Nephron (organoid): ENCODE measurements around the gene SLPI.
A peak's percentile ranks its signal among the peaks of the same experiment; 100 is the strongest.

ENCODE experiments used
- H3K27ac Mint-ChIP-seq, 3 experiments: 2 replicates each; pipeline ENCODE4 v1.8.0; 2020; ENCODE audit warnings: mixed read lengths in 3 of 3, mild to moderate bottlenecking in 2 of 3, moderate library complexity in 1 of 3
- H3K27me3 Mint-ChIP-seq: 2 replicates; pipeline ENCODE4 v1.8.0; 2021; ENCODE audit warnings: low read depth, mild to moderate bottlenecking, moderate library complexity, mixed read lengths
- H3K36me3 Mint-ChIP-seq: 2 replicates; pipeline ENCODE4 v1.8.0; 2020; ENCODE audit warnings: low read depth, mixed read lengths
- H3K4me1 Mint-ChIP-seq: 2 replicates; pipeline ENCODE4 v1.8.0; 2020; ENCODE audit warnings: mixed read lengths
- H3K4me3 Mint-ChIP-seq, 3 experiments: 2 replicates each; pipeline ENCODE4 v1.8.0; 2020; ENCODE audit warnings: mild to moderate bottlenecking in 3 of 3, mixed read lengths in 3 of 3, moderate library complexity in 2 of 3
- H3K9me3 Mint-ChIP-seq: 2 replicates; pipeline ENCODE4 v1.8.0; 2020; ENCODE audit warnings: mixed read lengths
- CTCF ChIP-seq, 3 experiments: fragments of 200-600 bp; sonication (generic); IDR thresholded peaks; one replicate each; pipeline ENCODE4 v1.5.0; 2021; ENCODE audit warnings: antibody characterized with exemption in 3 of 3; ENCODE audit not compliant: unreplicated experiment in 3 of 3

SLPI gene

GRCh38 chr20:45291526-45291925 is 37.2 kb upstream of the SLPI start:
- peaks cover 6% of the 10 kb centered on the region for H3K9me3 Mint-ChIP-seq
- peak overlapping the region in 1 of 3 experiments; percentile 44 for H3K4me3 Mint-ChIP-seq
- H3K4me1 Mint-ChIP-seq: peaks cover 5% of the 10 kb centered on the region
- peaks cover 39% of the 10 kb centered on the region for H3K27me3 Mint-ChIP-seq
- TF ChIP-seq CTCF (IDR thresholded peaks at IDR 0.05; ENCODE audit: unreplicated experiment in 3 of 3): no peak
- no peaks in the 10 kb centered on the region for H3K36me3 Mint-ChIP-seq
- no peak overlapping the region for H3K27ac Mint-ChIP-seq

GRCh38 chr20:45290677-45291355 is 36.5 kb upstream of the SLPI start:
- no peaks in the 10 kb centered on the region for H3K36me3 Mint-ChIP-seq
- no peak overlapping the region for H3K27ac Mint-ChIP-seq
- H3K4me1 Mint-ChIP-seq: peaks cover 5% of the 10 kb centered on the region
- peak; percentile 80 to 86 (median 85) for TF ChIP-seq CTCF (IDR thresholded peaks at IDR 0.05; ENCODE audit: unreplicated experiment in 3 of 3)
- H3K27me3 Mint-ChIP-seq: peaks cover 42% of the 10 kb centered on the region
- H3K9me3 Mint-ChIP-seq: peaks cover 6% of the 10 kb centered on the region
- H3K4me3 Mint-ChIP-seq: peak overlapping the region in 2 of 3 experiments; percentile 15 to 24

- Mint-ChIP-seq H3K36me3 (no peaks in the 10 kb centered on the region), H3K9me3 (peaks cover 6% of the 10 kb centered on the region), H3K27me3 (peaks cover 42% of the 10 kb centered on the region), H3K27ac (no peak overlapping the region), H3K4me3 (no peak overlapping the region), H3K4me1 (peaks cover 5% of the 10 kb centered on the region)
- no peak for TF ChIP-seq CTCF (IDR thresholded peaks at IDR 0.05; ENCODE audit: unreplicated experiment in 3 of 3)
Observed at GRCh38 chr20:45289942-45290676, 35.7 kb upstream of the SLPI start.

- Mint-ChIP-seq H3K4me1 (peaks cover 5% of the 10 kb centered on the region), H3K9me3 (peaks cover 2% of the 10 kb centered on the region), H3K27ac (no peak overlapping the region), H3K36me3 (no peaks in the 10 kb centered on the region), H3K4me3 (no peak overlapping the region), H3K27me3 (peaks cover 45% of the 10 kb centered on the region)
- TF ChIP-seq CTCF (IDR thresholded peaks at IDR 0.05; ENCODE audit: unreplicated experiment in 3 of 3): no peak
Observed at GRCh38 chr20:45288860-45289259, 34.5 kb upstream of the SLPI start.

- Mint-ChIP-seq H3K27me3 (peaks cover 43% of the 10 kb centered on the region), H3K4me3 (no peak overlapping the region), H3K36me3 (no peaks in the 10 kb centered on the region), H3K27ac (no peak overlapping the region), H3K4me1 (peaks cover 5% of the 10 kb centered on the region), H3K9me3 (no peaks in the 10 kb centered on the region)
- no peak for TF ChIP-seq CTCF (IDR thresholded peaks at IDR 0.05; ENCODE audit: unreplicated experiment in 3 of 3)
Observed at GRCh38 chr20:45288376-45288775, 34.0 kb upstream of the SLPI start.
